ENCODE results near the gene EPHA4.

The EPHA4 gene

GRCh38 chr2:221381928-221382488 is 190.1 kb downstream of the EPHA4 start:
- DNase-seq, result no peak

GRCh38 chr2:221380686-221381085 is 191.4 kb downstream of the EPHA4 start:
- no peak for DNase-seq

DNA sequence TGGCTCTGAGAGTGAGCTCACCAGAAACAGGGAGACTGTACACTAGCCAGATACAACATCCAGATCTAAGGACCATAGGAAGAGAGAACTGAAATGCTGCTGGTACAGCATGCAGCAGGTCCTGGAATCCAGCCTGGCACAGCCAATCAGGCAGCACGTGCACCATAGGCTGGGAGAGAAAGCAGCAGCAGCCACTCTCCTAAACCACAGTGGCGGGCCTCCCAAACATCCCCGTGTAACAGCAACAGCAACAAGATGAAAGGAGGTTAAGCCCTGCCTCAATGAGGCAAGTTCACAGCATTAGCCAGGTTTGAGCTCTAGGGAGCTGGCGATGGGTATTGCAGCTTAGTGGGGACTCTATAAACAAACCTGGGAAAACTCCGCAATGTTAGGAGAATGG is 192.0 kb downstream of the EPHA4 start:
- no peak for DNase-seq

DNA sequence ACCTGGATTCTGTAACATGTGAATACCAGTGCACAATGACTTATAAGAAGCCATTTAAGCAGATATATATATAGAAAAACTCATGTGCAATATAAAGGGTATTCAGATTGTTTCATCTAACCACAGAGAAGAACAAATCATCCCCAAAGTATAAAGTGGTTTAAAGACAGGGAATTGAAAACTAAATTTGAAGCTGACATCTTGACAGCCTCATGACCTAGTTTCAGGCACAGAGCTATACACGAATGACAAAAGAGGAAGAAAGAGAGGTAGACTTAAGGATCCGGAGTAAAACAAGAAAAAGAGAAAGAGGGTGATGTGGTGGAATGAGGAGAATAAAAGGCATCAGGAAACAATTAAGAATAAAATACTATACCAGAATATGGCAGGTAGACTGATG is 194.5 kb downstream of the EPHA4 start:
- no peak for DNase-seq

DNA sequence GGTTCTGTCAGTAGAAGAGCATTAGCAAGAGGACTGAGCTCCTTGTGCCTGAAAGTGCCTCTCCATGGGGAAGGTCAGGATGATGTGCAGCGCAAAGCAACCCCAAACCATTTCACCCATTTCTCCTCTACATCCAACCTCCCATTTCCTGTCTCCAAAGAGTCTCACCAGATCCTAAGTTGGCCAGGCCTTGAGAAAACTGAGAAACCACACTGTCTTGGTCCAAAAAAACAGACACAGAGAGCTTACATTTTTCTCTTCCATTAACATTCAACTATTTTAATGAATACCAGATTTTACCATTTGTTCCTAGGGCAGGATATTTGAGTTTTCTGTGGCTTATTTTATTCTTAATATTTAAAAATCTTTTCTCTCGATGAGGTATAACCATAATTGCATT is 195.0 kb downstream of the EPHA4 start:
- no peak for DNase-seq

GRCh38 chr2:221374234-221374633 is 197.9 kb downstream of the EPHA4 start:
- no peak for DNase-seq

DNA sequence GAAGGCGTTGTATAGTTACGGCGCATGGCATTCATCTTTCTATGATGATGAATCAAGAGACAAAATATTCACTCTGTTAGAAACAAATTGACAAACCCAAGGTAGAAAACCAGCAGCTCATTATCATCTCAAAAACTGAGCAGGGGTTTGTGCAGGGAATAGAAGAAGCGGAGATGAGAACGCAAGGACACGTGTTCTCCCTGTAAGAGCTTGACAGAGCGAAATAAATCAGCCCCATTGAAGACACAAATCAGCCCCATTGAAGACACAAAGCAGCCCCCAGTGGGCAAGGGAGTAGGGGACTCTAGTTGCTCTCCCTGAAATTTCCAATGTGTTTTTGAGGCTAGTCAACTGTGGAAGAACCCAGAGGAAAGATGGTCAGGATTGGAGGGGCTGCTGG is 199.2 kb downstream of the EPHA4 start:
- DNase-seq, result no peak

DNA sequence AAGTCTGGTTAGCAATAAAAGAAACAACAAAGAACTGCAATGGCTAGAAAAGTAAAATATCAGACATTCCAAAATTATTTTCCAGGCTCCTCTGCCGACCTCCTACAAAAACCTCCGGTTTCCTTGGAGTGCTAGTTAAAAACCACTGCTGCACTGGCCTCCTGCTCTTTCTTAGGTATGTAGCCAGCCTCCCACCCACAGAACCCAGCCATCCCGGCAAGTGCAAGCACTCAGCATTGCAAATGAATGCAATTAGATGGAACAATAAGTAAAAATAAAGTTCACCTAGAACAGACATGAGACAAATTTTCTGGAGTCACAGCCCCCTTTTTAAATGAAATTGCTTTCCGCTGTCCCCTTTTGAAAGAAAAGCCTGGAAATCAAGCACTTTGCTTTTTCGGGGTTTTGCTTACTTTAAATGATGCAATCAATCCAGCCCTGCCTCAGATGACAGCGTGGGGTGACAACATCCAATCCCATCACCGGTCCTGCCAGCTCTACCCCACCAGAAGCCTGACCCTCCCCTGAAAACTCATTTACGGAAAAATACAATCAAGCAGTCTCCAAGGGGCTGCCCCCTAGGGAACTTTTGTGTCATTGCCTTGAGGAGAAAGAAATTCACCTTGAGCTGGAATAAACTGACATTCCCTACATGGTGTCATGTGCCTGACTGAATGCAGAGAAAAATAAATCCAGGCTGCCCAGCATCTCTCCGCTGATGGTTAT is 199.8 kb downstream of the EPHA4 start:
- DNase-seq, result no peak

GRCh38 chr2:221371347-221371746 is 200.8 kb downstream of the EPHA4 start:
- no peak for DNase-seq

DNA sequence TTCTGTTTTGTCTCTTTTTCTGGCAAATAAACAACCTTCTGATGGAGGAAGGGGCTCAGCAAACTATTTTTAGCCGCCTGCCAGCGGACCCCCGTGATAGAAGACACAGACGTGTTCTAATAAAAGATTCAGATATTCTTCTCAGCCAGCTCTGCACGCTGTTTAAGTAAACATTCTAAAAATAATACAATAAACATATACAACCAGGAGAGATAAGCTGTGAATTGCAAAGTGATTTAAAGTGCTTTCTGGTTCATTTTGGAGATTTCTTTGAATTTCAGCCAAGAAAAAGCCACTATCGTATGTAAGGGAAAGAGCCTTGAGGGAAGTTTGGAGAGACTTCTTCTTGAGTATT is 201.3 kb downstream of the EPHA4 start:
- DNase-seq, result no peak

DNA sequence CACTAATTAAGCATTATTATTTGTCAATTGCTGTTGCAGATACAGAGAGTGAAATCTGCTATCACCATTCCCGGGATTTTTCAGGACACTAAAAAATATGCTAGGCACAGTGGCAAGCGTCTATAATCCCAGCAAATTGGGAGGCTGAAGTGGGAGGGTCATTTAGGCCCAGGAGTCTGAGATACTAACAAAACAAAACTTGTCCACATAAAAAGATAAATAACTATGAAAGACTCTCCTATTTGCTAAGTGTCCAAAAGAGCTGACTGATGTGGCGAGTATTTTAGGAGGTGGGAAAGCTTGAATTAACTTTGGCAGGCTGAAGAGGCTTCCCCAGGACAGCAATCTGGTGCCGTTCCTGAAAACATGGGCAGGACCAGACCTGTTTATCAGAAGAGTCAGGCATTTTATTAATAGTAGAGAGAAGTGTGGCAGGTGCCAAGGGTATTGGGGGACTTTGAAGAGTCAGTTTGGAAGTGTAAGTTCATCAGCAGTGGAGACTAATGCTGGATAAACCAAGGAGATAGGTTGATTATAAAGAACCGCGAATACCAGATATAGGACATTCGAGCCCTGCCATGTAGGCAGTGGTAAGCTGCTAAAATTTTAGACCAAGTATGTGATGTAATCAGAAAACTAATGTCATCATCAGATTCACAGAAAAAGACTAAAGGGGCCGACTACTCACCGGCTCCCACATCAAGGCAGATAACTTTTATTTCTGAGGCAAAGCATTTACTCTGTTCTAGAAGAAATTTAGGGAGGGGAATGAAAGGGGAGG is 201.8 kb downstream of the EPHA4 start:
- DNase-seq, result no peak

Measured in CD4-positive, alpha-beta T cell treated with Interleukin-15 for 1 hour (primary cell).